GM12872 (cell line): Measurements from ENCODE around the gene CLASP1.

Source experiments
- TF ChIP-seq, protein P1 (sequence below): IDR thresholded peaks from 3 replicates; pipeline ENCODE4 v1.5.1; 2011; ENCODE audit warnings: low read depth, mild to moderate bottlenecking, low read length, moderate library complexity; ENCODE audit not compliant: insufficient read depth

The CLASP1 gene

DNA sequence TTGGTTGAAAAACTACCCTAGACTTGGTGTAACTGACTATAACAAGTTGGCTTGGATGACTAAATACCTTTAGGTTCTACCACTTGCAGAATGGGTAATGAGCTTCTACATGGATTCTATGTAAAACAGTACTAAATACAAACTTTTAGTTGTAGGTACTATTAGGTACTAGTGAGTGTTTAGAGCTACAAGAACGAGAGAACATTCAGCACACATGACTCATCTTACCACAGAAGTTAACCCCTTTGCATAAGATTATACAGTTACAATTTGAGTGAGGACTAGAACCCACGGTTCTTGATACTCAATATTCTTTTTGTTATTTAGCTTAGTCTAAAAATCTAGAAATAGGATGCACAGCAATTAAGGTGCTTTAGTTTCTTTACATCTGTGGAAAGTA, 262.6 kb downstream of the CLASP1 start:
- TF ChIP-seq, protein P1, sequence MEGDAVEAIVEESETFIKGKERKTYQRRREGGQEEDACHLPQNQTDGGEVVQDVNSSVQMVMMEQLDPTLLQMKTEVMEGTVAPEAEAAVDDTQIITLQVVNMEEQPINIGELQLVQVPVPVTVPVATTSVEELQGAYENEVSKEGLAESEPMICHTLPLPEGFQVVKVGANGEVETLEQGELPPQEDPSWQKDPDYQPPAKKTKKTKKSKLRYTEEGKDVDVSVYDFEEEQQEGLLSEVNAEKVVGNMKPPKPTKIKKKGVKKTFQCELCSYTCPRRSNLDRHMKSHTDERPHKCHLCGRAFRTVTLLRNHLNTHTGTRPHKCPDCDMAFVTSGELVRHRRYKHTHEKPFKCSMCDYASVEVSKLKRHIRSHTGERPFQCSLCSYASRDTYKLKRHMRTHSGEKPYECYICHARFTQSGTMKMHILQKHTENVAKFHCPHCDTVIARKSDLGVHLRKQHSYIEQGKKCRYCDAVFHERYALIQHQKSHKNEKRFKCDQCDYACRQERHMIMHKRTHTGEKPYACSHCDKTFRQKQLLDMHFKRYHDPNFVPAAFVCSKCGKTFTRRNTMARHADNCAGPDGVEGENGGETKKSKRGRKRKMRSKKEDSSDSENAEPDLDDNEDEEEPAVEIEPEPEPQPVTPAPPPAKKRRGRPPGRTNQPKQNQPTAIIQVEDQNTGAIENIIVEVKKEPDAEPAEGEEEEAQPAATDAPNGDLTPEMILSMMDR, result no peak

DNA sequence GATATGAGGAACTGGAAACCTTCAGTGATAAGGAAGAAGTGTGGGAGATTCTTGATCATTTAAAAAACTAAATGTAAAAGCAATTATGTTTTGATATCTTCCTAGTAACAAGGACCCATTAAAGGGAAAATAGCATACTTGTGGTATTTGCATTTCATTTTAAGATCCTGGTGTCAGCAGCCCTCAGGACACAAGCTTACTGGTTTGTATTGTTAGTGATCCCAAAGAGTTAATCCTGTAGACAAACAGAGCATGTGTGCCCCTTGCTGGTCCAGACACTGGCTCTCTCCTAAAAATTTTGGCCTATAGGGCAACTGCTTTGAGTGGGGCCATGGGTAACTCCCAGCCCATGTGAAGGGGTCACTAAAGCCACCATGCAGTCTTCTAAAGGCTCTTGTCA, 263.2 kb downstream of the CLASP1 start:
- TF ChIP-seq, protein P1, result no peak

DNA sequence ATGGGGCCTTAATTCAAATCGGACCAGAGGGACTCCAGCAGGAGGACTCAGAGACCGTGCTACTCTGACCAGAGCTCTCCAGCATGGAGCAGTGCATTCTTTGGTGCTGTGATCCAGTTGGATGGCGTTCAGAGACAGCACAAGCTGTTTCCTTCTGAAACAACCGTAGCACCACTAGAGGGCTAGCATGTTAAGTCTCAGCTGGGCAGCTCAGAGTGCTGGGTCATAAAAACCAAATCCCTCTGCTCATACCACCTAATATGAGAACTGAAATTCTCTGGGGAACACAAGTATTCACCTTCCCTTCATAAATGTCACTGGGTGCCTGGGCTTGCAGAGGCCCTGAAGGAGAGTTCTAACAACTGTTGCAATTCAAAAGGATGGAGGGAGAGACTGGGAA, 266.5 kb downstream of the CLASP1 start:
- TF ChIP-seq, protein P1, result peak; percentile 29; the same call in 1 of the 3 replicates

DNA sequence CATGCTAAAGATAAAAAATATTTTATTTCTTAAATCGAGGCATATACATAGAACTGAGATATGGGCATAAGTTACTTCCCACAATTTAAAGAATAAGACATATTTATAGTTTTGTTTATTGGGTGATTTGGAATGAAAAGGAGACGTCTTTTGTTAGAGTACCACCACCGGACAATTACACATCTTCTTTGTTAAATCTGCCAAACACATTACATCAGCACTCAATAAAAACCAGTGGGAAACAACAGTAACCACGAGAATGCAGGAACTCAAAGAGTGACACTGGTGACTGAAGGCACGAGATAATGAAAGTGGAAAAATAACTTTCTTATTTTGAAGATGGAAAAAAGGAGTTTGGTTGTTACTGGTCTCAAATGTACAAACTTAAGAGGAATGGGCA, 271.6 kb downstream of the CLASP1 start:
- TF ChIP-seq, protein P1, result no peak

DNA sequence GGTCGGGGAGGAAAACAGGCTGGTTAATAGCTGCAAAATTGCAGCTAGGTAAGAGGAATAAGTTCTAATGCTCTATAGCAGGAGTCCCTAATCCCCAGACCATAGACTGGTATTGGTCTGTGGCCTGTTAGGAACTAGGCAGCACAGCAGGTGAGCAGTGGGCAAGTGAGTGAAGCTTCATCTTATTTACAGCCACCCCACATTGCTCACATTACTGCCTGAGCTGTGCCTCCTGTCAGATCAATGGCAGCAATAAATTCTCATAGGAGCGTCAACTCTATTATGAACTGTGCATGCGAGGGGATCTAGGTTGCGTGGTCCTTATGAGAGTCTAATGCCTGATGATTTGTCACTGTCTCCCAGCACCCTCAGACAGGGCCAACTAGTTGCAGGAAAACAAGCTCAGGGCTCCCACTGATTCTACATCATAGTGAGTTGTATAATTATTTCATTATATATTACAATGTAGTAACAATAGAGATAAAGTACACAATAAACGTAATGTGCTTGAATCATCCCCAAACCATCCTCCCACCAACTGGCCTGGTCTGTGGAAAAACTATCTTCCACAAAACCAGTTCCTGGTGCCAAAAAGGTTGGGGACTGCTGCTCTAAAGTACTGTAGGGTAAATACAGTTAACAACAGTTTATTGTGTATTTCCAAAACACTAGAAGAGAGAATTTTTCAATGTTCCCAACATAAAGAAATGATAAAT, 272.6 kb downstream of the CLASP1 start:
- TF ChIP-seq, protein P1, result no peak

DNA sequence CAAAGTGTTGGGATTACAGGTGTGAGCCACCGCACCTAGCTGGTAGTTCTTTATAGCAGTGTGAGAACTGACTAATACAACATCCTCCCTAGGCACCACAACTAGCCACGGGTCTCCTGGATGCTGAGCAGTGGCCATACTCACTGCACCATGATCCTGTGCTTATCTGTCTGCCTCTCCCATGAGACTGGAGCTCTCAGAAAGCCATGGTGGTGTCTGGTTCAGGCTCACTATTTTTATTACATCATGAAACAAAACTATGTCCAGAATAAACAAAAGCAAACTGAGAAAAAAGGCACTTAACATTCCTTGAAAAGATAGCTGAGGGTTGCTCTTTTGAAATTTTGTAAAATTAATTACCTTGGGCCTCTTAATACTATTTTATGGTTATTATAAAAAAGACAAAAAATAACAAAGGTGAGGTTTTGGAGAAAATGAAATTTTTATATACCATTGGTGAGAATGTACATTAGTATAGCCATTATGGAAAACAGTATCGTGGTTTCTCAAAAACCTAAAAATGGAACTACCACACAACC, 273.6 kb downstream of the CLASP1 start:
- TF ChIP-seq, protein P1, result no peak

DNA sequence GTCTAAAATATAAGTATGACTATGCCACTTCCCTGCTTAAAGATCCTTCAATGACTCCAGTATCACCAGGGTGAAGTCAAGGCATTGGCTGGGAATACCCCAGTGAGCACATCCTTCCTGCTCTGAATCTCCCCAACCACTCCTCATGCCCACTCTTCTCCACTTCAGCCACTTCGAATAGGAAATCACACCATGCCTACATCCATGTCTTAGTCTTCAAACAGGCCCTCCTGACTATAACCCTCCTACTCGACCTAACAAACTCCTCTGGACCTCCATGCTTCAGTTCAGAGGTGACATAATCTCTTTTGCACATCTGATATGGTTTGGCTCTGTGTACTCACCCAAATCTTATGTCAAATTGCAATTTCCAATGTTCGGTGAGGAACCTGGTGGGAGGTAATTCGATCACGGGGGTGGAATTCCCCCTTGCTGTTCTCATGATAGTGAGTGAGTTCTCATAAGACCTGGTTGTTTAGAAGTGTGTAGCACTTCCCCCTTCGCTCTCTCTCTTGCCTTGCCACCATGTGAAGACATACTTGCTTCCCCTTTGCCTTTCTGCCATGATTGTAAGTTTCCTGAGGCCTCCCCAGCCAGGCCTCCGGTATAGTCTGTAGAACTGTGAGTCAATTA, 276.4 kb downstream of the CLASP1 start:
- TF ChIP-seq, protein P1, result no peak
